Hematopoietic multipotent progenitor cell treated with erythropoietin and hydrocortisone succinate and interleukin-3 and kit ligand, for 6 days (in vitro differentiated cells): ENCODE results near the gene SLC9A7.

Experiments used
- DNase-seq: peaks from one replicate; pipeline ENCODE4 v3.0.0-alpha.2; 2015

SLC9A7 gene

DNA sequence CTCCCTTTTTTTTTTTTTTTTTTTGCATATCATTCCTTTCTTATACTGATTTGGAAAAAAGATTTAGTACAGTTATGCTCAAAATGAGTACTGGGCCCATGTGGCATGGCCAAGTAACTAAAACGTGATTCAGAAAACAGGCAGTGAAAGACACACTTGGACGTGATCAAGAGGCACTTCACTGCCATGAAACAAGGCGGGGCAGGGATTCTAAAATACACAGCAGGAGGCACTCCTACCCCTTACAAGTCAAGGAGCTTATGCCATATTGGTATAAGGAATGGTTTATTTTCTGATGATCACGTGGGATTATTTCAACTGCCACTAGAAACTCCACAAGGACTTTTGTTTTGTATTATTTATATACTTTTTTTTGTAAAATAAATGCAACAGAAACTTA lies 113.3 kb downstream of the SLC9A7 start:
- no peak for DNase-seq

DNA sequence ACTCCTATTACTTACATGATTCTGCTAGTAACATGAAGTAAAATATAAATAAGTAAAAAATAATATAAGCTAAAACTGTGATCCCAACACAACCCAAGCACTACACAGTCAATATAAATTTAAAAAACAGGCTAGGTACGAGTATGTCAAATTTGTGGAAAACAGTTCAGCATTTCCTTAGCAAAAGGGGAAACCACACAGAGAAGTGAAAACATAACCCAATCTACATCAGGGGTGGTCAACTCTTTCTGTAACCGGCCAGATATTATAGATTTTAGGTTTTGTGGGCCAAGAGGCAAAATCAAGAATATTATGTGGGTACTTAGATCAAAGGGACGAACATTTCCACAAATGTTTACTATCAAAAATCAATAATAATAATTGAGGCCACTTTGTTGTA lies 115.3 kb downstream of the SLC9A7 start:
- no peak for DNase-seq

DNA sequence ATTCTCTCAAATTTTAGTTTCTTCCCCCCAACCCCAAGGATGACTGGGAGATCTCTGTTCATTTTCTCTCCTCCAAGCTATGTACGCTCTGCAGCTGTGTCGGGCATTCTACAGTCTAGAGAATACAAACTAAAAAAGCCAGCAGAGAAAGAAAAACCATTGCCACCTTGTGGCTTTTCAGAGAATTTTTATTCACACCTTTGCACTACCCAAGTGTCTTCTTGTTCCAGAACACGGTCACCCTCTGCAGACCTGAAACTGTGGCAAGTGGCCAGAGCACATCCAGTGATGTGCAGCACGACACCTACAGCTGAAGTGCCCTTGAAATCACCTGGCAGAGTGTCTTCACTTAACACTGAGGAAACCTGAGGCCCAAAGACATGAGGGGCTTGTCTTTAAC lies 116.8 kb downstream of the SLC9A7 start:
- peak; percentile 49 for DNase-seq

DNA sequence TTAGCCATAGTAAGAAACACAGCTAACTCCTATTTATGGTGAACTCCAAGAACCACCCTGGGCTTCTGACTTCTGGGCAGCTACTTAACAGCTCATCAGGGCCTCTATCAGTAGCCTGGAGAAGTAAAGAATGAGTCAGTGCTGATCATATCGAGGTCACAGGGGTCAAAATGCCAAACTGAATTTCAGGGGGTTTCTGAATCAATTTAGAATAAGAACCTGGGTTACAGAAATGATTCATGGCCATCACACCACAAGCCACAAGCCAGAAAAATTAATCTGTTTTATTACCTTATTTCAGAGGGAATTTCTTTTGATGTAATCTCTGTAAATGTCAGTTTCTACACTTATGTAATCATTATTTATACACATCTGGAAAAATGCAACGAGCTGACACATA lies 121.0 kb downstream of the SLC9A7 start:
- peak; percentile 9 for DNase-seq

DNA sequence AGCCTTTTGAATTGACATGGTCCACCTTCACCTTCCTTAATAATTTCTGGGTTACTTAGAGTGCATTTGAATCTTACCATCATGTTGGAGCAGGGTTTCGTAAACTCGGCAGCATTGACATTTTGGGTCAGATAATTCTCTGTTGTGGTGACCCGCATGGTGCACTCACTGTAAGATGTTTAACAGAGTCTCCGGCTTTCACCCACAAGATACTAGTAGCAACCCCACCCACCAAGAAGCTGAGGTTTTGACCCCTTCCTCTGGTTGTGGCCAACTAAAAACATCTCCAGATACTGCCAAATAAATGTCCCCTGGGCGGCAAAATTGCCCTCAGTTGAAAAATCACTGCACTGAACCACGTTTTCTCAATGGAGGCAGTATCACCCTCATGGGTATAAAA lies 122.7 kb downstream of the SLC9A7 start:
- DNase-seq: no peak

DNA sequence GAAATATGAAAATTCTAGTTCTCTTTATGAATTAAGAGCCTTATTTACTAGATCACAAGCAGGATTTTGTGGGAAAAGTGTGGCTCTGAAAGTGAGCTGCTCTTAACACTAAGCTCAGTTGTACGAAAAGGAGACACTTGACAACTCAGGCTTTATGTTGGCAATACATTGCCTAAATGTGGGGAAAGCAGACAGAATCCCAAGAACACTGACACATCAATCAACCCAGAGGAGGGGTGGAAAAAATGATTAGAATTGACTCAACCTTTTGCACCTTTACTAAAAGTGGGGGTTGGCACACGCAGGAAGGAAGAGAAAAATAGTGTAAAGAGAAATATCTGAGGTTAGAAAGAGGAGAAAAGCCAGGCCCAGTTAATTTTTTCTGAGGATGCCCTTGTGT lies 123.7 kb downstream of the SLC9A7 start:
- DNase-seq: no peak

DNA sequence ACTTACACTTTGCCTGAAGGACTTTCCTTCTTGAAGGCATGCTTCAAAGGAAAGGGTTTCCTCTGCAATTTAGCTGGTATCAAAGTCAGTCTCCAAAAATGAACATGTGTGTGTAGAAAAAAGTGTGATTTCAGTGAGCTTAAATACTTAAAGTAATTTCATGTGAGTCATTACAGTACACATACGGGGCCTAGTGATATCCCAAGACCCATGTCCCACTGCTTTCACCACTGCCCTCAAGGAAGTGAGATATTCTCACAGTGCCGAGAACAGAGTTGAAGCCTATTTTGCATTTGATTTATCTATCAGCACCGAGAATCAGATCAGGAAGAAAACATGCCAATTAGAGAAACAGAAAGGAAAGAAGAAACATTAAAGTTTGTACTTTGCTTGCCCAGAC lies 124.3 kb downstream of the SLC9A7 start:
- DNase-seq: no peak

DNA sequence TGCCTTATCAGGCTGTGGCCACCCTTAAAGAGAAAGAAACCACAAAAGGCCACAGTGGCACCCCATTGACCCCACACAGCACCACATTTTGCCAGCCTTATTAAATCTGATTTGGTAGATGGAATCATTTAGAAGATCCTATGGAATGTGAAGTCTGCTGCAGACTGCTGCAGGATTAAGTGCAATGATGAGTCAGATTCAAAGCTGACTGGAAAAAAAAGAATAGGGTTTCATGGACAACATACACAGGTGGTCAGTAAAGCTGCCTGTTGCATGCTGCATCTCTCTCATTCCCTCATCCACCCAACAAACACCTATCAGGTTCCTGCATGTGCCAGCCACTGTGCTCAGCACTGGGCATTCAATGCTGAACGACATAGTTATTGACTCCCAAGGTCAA lies 128.8 kb downstream of the SLC9A7 start:
- no peak for DNase-seq

DNA sequence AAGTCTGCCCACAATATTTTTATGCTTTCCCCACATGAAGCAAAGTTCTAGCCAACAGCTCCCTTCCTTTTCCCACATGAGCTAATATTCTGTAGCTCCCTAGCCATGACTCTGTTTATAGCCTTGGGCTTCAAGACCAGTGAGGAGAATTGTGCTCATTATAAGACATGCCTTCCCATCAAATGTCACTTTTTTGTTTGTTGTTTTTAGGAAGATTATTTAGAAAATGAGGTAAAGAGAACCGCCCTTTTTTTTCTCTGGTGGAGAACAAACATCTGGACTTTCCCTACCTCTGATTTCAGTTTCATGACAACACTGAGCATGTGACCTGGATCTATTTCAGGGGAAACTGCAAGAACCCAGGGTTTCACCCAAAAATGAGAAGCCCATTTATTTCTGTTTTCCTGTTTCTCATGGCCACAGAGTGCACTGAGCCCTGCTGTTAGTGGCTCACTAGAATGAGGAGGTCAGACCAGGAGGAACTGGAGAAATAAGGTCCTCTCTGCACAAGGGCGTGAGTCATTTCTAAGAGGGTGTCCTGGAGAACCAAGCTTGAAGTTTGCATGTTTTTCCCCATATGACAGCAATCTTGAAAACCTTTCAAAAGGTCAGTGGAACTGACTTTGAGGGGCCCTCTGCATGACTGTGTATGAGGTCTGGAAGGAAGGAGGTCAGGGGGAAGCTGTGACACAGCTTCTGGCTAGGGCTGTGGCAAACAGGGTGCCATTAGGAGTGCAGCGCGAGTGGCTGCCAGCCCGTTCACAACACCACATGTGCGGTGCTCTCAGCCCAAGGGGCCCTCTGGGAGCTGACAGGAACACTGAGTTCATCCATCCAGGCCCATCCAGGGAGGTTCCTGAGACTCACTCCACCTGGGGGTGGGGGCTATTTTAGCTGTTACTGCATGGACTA lies 130.2 kb downstream of the SLC9A7 start:
- peak; percentile 5 for DNase-seq

DNA sequence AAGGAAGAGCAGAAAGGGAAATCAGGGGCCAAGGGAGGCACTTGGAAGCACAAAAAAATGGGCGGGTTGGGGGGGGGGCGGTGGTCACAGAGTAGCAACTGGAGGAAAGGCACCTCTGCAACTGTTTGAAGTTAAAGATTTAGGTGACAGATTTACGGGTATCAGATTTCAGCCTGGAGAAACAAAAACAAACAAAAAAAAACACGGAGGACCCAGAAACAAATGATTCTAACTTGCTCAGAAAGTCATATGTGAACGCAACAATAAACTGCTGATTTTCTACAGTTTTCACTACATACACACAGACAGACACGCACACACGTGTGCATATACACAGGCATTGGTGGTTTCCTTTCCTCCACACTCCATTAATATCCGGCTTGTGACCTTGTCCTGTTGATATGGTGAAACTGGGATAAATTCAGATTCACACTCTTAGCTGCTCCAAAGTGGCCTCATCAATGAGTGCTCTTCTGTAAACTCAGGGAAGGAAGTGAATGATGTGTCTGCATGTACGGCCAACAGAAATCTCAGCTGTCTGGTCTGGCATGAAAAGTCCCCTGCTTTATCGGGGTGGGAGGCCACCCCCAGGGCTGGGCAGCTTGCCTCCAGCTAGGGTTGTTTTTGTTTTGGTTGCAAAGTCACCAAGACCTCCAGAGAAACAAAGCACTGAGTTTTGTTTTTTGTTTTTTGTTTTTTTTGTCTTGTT lies 131.1 kb downstream of the SLC9A7 start:
- no peak for DNase-seq

DNA sequence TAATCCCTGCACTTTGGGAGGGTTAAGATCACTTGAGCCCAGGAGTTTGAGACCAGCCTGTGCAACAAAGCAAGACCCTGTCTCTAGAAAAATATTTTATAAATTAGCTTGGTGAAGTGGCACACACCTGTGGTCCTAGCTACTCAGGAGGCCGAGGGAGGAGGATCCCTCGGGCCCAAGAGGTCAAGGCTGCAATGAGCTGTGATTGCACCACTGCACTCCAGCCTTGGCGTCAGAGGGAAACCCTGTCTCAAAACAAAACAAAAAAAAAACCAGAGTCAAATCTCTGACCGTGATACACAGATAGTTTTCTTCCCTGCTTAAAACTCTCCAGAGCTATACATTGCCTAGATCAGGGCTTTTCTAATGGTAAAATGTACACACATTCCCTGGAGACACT lies 131.9 kb downstream of the SLC9A7 start:
- no peak for DNase-seq

DNA sequence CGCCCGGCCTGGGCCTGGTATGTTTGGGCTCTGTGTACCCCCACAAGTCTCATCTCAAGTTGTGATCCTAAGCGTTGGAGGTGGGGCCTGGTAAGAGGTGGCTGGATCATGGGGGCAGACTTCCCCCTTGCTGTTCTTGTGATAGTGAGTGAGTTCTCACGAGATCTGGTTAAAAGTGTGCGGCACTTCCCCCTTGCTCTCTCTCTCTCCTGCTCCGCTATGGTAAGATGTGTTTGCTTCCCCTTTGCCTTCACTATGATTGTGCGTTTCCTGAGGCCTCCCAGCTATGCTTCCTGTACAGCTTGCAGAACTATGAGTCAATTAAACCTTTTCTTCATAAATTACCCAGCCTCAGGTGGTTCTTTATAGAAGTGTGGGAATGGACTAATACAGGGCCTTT lies 132.4 kb downstream of the SLC9A7 start:
- DNase-seq: peak; percentile 47

DNA sequence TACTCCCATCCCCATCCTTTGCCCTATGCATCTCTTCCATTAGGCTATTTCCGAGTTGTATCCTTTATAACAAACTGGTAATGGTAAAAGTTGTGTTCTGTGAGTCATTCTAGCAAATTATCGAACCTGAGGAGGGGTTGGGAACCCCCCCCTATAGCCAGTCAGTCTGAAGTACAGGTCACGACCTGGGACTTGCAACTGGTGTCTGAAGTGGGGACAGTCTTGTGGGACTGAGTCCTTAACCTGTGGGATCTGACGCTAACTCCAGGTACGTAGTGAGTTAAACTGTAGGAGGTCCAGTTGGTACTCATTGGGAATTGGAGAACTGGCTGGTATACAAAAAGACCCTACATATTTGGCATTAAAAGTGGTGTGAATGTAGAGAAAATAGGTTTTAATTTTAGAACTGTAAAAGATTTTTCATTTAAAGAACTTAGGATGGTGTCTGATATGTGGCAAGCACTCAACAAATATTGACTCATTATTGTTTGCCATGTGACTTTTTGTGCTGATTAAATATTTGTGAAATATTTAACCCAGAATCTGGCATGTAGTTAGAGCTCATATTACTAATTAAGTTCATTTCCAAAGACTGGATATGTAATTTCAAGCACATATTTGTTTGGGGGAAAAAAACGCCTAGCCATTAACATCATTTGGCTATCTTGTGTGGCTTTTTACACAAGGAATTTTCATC lies 134.7 kb downstream of the SLC9A7 start:
- no peak for DNase-seq

DNA sequence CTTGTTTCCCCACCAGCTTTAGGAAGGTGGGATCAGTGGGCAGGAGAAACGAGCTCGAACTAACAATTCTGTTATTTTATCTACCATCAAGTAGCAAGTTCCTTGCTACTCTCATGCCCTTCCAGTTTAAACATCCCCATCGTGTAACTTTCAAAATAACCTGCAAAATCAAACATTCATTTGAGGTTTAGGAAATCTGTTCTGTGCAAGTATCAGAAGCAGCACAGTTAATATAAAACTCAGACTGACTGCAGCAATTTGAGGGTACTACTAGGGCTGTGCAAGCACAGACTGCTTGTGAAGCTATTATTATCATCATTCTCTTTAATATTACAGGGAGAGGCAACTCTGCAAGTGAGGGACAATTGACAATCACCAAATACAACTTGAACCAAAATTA lies 137.3 kb downstream of the SLC9A7 start:
- no peak for DNase-seq

DNA sequence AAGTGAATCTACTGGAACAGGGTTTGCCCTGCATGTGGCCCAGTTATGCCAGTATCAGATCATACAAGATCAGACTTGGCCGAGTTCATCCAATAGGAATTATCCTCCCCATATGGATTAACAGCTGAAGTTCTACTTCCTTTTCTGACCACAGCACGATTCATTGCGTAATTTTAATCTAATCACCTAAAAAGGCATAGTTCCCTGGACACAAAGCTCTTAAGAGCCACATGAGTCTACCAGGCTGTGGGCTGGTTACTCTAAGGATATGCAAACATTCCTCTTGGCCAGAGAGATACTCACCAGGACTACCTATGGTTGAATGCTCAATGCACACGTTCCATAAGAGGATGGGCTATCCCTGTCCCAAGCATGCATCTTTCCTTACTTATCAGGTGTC lies 138.4 kb downstream of the SLC9A7 start:
- DNase-seq: no peak

DNA sequence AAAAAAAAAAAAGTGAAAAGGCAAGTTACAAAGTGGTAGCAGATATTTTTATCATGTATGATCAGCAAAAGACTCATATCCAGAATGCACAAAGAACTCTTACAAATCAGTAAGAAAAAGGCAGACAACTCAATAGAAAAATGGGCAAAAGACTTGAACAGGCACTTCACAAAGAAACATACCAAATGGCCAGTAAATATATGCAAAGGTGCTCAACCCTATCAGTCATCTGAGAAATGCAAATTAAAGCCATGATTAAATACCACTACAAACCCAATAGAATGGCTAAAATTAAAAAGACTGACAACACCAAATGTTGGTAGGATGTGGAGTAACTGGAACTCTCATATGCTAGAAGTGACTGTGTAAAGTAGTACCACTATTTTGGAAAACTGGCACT lies 140.0 kb downstream of the SLC9A7 start:
- no peak for DNase-seq

DNA sequence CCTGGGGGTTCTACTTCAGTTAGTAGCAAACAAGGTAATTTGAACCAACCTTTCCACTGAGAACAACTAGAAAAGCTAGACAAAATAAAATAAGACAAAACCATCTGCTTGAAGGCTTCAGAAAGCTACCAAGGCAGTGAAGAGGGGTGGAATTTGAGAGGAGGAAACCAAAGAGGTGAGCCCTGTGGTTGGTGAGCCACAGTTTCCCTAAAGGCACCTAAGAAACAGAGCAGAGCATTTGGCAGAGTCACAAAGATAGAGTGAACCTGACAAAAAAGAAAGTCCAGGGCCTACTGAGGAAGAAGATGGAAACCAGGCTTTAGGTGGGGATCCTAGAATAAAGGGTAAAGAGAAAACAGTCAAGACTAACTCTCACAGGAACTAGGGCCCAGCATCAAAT lies 141.0 kb downstream of the SLC9A7 start:
- DNase-seq: no peak

DNA sequence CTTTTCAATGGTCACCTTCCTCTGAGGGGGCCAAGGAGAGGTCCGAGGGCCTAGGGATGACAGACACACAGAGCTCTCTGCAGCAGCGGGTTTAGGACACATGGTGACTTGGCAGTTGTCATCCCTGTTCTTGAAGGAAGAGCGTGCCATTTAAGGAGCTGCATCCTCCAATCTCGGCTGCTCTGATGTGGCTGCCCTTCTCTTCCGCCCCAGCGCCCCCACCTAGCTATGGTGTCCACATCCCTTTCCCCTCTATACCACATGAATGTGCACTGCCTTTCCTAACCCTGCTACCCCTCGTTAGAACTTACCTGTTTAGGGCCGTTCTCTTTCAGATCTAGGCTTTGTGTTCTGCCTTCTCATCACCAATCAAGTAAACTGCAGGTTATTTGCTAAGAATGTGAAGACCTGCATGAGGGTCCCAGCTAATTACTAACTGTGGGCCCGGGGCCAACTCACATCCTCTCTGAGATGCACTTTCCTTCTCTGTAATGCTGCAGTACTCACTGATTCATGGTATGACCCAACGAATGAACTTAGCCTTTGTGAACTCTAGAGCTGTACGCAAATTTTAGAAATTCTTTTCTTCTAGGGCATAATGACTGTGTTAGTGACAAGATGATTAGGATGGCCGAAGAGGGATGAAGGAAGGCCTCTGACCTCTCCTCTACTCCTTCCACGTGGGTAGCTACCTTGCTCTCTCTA lies 147.1 kb downstream of the SLC9A7 start:
- no peak for DNase-seq

DNA sequence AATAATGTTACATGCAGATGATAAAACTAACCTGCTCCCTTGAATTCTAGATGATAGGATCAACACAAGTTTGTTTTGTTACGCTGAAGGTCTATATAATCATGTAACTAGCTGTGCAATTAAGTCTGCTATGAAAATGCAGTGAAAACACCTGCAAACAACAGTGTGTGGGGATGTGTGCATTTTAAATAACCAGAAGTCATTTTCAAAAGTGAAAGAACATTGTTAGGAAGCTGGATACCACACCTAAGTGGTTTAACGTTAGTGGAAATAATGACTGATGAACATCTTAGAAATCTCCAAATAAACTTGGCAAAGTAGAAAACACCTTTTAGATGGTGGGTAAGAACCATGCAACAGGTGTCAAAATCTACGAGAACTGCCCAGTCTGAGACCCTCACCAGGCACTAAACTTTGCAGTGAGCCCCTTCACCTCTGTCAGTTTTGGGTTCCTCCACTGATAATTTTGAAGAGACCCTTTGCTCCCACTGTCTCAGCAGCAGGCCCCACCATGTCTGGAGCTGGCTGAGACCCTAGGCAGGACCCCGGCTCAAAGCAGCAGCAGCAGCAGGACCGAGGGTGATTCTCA lies 148.8 kb downstream of the SLC9A7 start:
- no peak for DNase-seq

DNA sequence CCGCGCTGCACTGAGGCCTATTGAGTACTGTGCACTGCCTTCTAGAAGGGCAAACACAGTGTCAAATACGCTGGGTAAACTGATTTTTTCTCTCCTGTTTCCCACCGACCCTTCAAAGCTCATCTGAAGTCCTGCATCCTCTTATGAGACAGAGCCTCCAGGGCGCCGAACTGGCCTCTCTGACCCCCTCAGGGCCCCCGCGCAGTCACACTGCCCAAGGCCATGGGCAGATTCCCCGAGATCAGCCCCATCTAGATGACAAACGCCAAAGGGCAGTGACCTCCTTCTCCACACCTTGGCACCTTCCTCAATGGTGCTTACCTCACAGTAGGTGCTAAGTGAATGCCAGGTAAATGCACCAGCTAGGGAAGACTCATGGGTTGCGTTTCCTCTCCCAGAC lies 151.0 kb downstream of the SLC9A7 start:
- no peak for DNase-seq

DNA sequence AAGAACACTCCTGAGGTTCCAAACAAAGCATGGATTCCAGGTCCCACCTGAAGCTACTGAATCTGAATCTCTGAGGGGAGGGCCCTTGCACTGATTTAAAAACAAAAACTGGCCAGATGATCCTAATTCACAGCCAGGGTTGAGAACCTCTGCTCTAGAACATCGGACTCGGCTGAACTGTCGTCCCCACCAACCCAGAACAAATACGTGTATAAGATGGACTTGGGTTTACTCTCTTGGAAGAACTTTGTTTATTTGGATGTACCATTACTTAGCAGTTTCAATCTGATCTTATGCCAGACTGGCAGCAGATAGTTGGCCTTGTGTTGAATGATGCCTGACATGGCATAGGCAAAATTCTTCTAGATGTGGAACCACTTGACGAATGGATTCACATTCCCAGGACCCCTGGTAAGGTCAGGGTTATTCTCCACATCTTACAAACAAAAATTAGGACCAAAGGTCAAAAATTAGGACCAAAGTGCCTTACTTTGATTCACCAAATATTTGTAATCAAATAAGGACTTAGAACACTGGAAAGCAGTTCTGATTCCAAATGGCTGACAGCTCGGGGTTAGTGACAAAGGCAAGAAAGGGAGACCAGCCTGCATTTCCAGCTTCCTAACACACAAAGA lies 156.3 kb downstream of the SLC9A7 start:
- no peak for DNase-seq

DNA sequence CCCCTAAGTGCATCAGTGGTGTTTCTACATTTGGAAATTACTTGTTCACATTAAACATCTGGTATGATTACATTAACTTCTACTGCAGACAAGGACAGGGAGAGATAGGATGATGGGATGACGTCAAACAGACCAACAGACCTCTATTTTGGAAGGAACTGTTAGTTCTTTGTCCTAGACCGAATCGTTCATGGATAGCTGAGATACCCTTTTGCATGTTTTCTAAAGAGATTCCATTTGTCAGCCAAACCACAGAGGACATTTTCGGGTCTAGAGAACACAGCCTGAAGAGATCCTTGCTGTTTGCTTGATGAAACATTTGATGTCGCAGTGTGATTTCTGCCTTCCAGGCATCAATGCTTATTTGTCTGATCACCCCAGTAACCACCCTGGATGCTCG lies 157.6 kb downstream of the SLC9A7 start:
- DNase-seq: no peak
